Measurements from ENCODE around the gene TCP11. TPM values are rescaled to one million over a fixed set of nuclear protein-coding genes. Genes with fewer than 3 reads are reported as not detected.

Gene TCP11
- total and polyA plus RNA-seq, 2 of the 13 experiments (the other 11 are each of a cell fraction or from before 2014, with no cell fraction given) = 0.04 TPM; not detected in 1

GRCh38 chr6:35090734-35091133 lies 50.4 kb downstream of the TCP11 start:
- no peak for FAIRE-seq
- H3K27ac ChIP-seq (ENCODE audit: extremely low read length, insufficient read depth, low read length) = no peak overlapping the region
- BruUV-seq (replicated peaks) = no TSS peak
- in situ Hi-C loops (cut with HindIII; ENCODE audit: extremely low pct_ligation_motif_present, low pct_unique_long_range_greater_than_20kb) (no loop called here), intact Hi-C loops (cut with micrococcal nuclease; ENCODE audit: unreplicated experiment) (no loop called here)
- H3K4me3 ChIP-seq (replicated peaks in 1 of 3; ENCODE audit: insufficient read depth in 1 of 3, low read depth in 2 of 3, low read length in 3 of 3) = no peak overlapping the region
- H3K27me3 ChIP-seq (ENCODE audit: control insufficient read depth in 1 of 2, insufficient read depth in 2 of 2, low read length in 2 of 2) = no peaks in the 10 kb centered on the region
- ChIA-PET POLR2A (no interaction called here), CTCF (ENCODE audit: low intra/inter-chr PET ratio, low total read pairs) (no interaction called here)
- H3K36me3 ChIP-seq (replicated peaks in 1 of 2; ENCODE audit: control insufficient read depth in 1 of 2, insufficient read depth in 2 of 2, low read length in 2 of 2) = peaks cover 6 to 16% of the 10 kb centered on the region in 2 experiments; a peak in 4 of 5 replicates
- H3K4me2 ChIP-seq (ENCODE audit: low read depth, low read length) = no peak overlapping the region
- H3K4me1 ChIP-seq (ENCODE audit: insufficient read depth, low read length) = peaks cover 5% of the 10 kb centered on the region; the same call in 1 of the 2 replicates
- TF ChIP-seq HOXA7 (CRISPR knock-in tag; IDR thresholded peaks at IDR 0.05) = no peak
- TF ChIP-seq ZNF83 (CRISPR knock-in tag; IDR thresholded peaks at IDR 0.05; ENCODE audit: borderline replicate concordance) = no peak
- no peak overlapping the region for H2AFZ ChIP-seq (ENCODE audit: low read length)
- no peak overlapping the region for H3K9ac ChIP-seq (ENCODE audit: insufficient read depth, low read depth, low read length)
- H4K20me1 ChIP-seq (ENCODE audit: insufficient read depth, low read length) = no peaks in the 10 kb centered on the region
- no peak for DNase-seq (ENCODE audit: low spot score)
- ATAC-seq = no peak
- H3K79me2 ChIP-seq (ENCODE audit: insufficient read depth, low read length) = no peaks in the 10 kb centered on the region
- no peaks in the 10 kb centered on the region for H3K9me3 ChIP-seq (ENCODE audit: low read length)
- WGBS (ENCODE audit: low lambda C conversion rate) = 92% methylated on average over 10 of the region's 10 CpGs

- no peak overlapping the region for H3K4me3 ChIP-seq (replicated peaks in 1 of 3; ENCODE audit: insufficient read depth in 1 of 3, low read depth in 2 of 3, low read length in 3 of 3)
- WGBS (ENCODE audit: low lambda C conversion rate) = 97% methylated on average over 15 of the region's 15 CpGs
- no TSS peak for BruUV-seq (replicated peaks)
- no peak overlapping the region for H3K9ac ChIP-seq (ENCODE audit: insufficient read depth, low read depth, low read length)
- H3K27ac ChIP-seq (ENCODE audit: extremely low read length, insufficient read depth, low read length) = no peak overlapping the region
- H3K27me3 ChIP-seq (ENCODE audit: control insufficient read depth in 1 of 2, insufficient read depth in 2 of 2, low read length in 2 of 2) = no peaks in the 10 kb centered on the region
- CTCF ChIA-PET (ENCODE audit: low intra/inter-chr PET ratio, low total read pairs) = no interaction called here
- FAIRE-seq (no peak), ATAC-seq (no peak), DNase-seq (ENCODE audit: low spot score) (no peak)
- no peaks in the 10 kb centered on the region for H3K79me2 ChIP-seq (ENCODE audit: insufficient read depth, low read length)
- intact Hi-C loops (cut with micrococcal nuclease; ENCODE audit: unreplicated experiment) = no loop called here
- no peaks in the 10 kb centered on the region for H4K20me1 ChIP-seq (ENCODE audit: insufficient read depth, low read length)
- in situ Hi-C loops (cut with HindIII; ENCODE audit: extremely low pct_ligation_motif_present, low pct_unique_long_range_greater_than_20kb) = no loop called here
- no peak overlapping the region for H3K4me2 ChIP-seq (ENCODE audit: low read depth, low read length)
- POLR2A ChIA-PET = no interaction called here
- H3K9me3 ChIP-seq (ENCODE audit: low read length) = no peaks in the 10 kb centered on the region
- H3K36me3 ChIP-seq (replicated peaks in 1 of 2; ENCODE audit: control insufficient read depth in 1 of 2, insufficient read depth in 2 of 2, low read length in 2 of 2) = peaks cover 6 to 21% of the 10 kb centered on the region in 2 experiments; a peak in 4 of 5 replicates
- no peaks in the 10 kb centered on the region for H3K4me1 ChIP-seq (ENCODE audit: insufficient read depth, low read length)
- no peak overlapping the region for H2AFZ ChIP-seq (ENCODE audit: low read length)
- TF ChIP-seq ZNF737 (CRISPR knock-in tag; IDR thresholded peaks at IDR 0.05; ENCODE audit: borderline replicate concordance) (no peak), HNRNPL (IDR thresholded peaks at IDR 0.05; ENCODE audit: low read depth, low read length) (no peak), RXRA (CRISPR knock-in tag; IDR thresholded peaks at IDR 0.05) (no peak), RFX3 (CRISPR knock-in tag; IDR thresholded peaks at IDR 0.05) (no peak), ZNF224 (CRISPR knock-in tag; IDR thresholded peaks at IDR 0.05) (no peak), ATF4 (CRISPR knock-in tag; IDR thresholded peaks at IDR 0.05) (no peak), MTERF4 (CRISPR knock-in tag; IDR thresholded peaks at IDR 0.05) (no peak), CHD4 (IDR thresholded peaks at IDR 0.05; ENCODE audit: borderline replicate concordance, low read length) (no peak), ZNF761 (CRISPR knock-in tag; conservative IDR thresholded peaks at IDR 0.05) (no peak), ZNF710 (CRISPR knock-in tag; IDR thresholded peaks at IDR 0.05; ENCODE audit: borderline replicate concordance) (no peak)
Observed at GRCh38 chr6:35089935-35090505, 51.1 kb downstream of the TCP11 start.

Data from HepG2 (cell line).